ENCODE measurements around the gene TCIRG1. TPM values are rescaled to one million over a fixed set of nuclear protein-coding genes. Genes with fewer than 3 reads are reported as not detected.

TCIRG1 gene
- polyA plus RNA-seq, 1 experiment, result 26.5 TPM

DNA sequence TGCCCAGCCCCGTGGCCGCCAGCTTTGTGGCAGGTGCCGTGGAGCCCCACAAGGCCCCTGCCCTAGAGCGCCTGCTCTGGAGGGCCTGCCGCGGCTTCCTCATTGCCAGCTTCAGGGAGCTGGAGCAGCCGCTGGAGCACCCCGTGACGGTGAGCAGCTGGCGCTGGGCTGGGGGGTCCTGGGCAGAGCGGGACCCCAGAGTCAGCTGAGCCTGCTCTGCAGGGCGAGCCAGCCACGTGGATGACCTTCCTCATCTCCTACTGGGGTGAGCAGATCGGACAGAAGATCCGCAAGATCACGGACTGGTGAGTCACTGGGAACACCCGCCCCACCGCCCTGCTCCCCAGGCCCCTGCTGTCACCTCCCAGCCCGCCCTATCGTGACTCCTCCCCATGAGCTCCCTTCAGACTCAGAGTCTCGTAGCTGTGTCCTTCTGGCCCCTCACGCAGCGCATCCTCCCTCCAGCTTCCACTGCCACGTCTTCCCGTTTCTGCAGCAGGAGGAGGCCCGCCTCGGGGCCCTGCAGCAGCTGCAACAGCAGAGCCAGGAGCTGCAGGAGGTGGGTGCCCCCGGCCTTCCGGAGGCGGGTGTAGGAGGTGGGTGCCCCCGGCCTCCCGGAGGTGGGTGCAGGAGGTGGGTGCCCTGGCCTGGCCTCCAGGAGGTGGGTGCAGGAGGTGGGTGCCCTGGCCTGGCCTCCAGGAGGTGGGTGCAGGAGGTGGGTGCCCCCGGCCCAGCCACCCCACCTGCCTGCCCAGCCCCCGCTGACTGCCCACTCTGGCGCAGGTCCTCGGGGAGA, 4.7 kb downstream of the TCIRG1 start:
- H3K27ac ChIP-seq (ENCODE audit: low read depth, low read length), result peak overlapping the region; percentile 47
- POLR2A ChIA-PET, result interaction anchor here (0.8 kb wide), 1 partner anchor 21 kb away, joined by 4 read pairs; no protein-coding TSS in a partner anchor
- H3K9me3 ChIP-seq (ENCODE audit: control insufficient read depth, insufficient read depth, low read length), result no peaks in the 10 kb centered on the region; the same call in 1 of the 2 replicates
- CTCF ChIA-PET, result no interaction called here
- TF ChIP-seq, protein P1, sequence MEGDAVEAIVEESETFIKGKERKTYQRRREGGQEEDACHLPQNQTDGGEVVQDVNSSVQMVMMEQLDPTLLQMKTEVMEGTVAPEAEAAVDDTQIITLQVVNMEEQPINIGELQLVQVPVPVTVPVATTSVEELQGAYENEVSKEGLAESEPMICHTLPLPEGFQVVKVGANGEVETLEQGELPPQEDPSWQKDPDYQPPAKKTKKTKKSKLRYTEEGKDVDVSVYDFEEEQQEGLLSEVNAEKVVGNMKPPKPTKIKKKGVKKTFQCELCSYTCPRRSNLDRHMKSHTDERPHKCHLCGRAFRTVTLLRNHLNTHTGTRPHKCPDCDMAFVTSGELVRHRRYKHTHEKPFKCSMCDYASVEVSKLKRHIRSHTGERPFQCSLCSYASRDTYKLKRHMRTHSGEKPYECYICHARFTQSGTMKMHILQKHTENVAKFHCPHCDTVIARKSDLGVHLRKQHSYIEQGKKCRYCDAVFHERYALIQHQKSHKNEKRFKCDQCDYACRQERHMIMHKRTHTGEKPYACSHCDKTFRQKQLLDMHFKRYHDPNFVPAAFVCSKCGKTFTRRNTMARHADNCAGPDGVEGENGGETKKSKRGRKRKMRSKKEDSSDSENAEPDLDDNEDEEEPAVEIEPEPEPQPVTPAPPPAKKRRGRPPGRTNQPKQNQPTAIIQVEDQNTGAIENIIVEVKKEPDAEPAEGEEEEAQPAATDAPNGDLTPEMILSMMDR (IDR thresholded peaks at IDR 0.05; ENCODE audit: low read depth, low read length), result no peak
- H3K27me3 ChIP-seq (ENCODE audit: control insufficient read depth, insufficient read depth, low read length), result no peaks in the 10 kb centered on the region
- DNase-seq (ENCODE audit: low read depth, low spot score), result no peak
- no peak overlapping the region for H3K4me3 ChIP-seq (ENCODE audit: low read depth, low read length)

DNA sequence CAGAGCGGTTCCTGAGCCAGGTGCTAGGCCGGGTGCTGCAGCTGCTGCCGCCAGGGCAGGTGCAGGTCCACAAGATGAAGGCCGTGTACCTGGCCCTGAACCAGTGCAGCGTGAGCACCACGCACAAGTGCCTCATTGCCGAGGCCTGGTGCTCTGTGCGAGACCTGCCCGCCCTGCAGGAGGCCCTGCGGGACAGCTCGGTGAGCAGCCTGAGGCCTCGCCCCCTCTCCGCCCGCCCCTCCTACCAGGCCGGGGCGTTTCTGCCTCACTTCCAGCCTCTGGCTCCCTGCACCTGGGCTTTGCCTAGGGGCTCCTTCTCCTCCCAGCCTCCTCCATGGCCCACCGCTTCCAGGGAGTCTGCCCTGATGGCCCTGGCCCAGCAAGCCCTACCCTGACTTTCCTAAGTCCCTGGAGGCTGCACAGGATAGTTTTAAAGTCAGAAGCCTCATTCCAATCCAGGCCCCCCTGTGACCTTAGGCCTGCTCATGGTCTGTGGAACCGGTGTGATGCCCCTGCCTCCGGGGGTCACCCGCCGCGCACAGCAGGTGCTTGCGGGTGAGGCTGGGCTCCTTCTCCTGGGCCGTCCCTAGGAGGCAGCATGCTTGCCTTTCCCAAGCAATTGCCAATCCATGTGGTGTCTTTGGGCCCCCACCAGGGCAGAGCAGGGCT, 5.5 kb downstream of the TCIRG1 start:
- Histone ChIP-seq H3K27ac (ENCODE audit: low read depth, low read length) (no peak overlapping the region), H3K27me3 (ENCODE audit: control insufficient read depth, insufficient read depth, low read length) (no peaks in the 10 kb centered on the region), H3K9me3 (ENCODE audit: control insufficient read depth, insufficient read depth, low read length) (no peaks in the 10 kb centered on the region; the same call in 1 of the 2 replicates), H3K4me3 (ENCODE audit: low read depth, low read length) (no peak overlapping the region)
- DNase-seq (ENCODE audit: low read depth, low spot score), result no peak
- TF ChIP-seq, protein P1 (IDR thresholded peaks at IDR 0.05; ENCODE audit: low read depth, low read length), result no peak
- ChIA-PET POLR2A (interaction anchor here (0.8 kb wide), 1 partner anchor 20 kb away, joined by 4 read pairs; no protein-coding TSS in a partner anchor), CTCF (no interaction called here)

DNA sequence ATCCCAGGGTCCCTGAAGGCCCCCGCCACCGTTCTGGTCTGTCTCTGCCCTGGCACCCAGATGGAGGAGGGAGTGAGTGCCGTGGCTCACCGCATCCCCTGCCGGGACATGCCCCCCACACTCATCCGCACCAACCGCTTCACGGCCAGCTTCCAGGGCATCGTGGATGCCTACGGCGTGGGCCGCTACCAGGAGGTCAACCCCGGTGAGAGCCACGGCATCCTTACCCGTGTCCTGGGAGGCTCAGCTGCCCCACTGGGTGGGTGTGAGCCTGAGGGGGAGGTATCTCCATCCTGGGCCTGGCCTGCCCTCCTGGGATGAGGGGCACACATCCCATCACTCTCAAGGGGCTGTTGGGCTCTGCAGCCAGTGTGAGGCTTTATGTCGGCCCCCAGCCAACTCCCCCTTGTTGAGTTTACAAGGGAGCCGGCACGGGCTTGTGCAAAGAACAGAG, 6.1 kb downstream of the TCIRG1 start:
- Histone ChIP-seq H3K27me3 (ENCODE audit: control insufficient read depth, insufficient read depth, low read length) (no peaks in the 10 kb centered on the region), H3K27ac (ENCODE audit: low read depth, low read length) (no peak overlapping the region), H3K9me3 (ENCODE audit: control insufficient read depth, insufficient read depth, low read length) (no peaks in the 10 kb centered on the region; the same call in 1 of the 2 replicates), H3K4me3 (ENCODE audit: low read depth, low read length) (no peak overlapping the region)
- DNase-seq (ENCODE audit: low read depth, low spot score), result no peak
- TF ChIP-seq, protein P1 (IDR thresholded peaks at IDR 0.05; ENCODE audit: low read depth, low read length), result no peak
- CTCF ChIA-PET, result no interaction called here
- POLR2A ChIA-PET, result no interaction called here

DNA sequence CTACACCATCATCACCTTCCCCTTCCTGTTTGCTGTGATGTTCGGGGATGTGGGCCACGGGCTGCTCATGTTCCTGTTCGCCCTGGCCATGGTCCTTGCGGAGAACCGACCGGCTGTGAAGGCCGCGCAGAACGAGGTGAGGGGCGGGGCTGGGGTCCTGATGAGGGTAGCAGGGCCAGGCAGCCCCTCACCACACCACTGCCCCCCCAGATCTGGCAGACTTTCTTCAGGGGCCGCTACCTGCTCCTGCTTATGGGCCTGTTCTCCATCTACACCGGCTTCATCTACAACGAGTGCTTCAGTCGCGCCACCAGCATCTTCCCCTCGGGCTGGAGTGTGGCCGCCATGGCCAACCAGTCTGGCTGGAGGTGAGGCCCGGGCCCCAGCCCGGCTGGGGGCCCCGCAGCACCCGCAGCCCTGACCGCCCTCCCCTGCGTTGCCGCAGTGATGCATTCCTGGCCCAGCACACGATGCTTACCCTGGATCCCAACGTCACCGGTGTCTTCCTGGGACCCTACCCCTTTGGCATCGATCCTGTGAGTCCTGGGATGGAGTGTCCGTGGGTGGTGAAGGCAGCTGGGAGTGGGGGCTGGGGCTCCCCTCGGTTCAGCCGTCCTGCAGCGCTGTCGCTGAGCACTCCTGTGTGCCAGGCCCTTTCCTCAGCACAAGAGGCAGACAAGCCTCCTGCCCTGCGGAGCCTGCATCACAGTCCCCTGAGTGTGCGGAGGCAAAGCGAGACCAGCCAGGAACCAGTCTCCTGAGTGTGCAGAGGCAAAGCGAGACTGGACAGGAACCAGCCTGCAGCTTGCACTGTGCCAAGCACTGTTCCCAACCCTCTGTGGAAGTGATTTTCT, 8.8 kb downstream of the TCIRG1 start:
- no peak for DNase-seq (ENCODE audit: low read depth, low spot score)
- Histone ChIP-seq H3K27me3 (ENCODE audit: control insufficient read depth, insufficient read depth, low read length) (no peaks in the 10 kb centered on the region), H3K27ac (ENCODE audit: low read depth, low read length) (no peak overlapping the region), H3K9me3 (ENCODE audit: control insufficient read depth, insufficient read depth, low read length) (no peaks in the 10 kb centered on the region; the same call in 1 of the 2 replicates), H3K4me3 (ENCODE audit: low read depth, low read length) (no peak overlapping the region)
- ChIA-PET POLR2A (interaction anchor here (0.6 kb wide), 1 partner anchor 827 kb away, joined by 3 read pairs; no protein-coding TSS in a partner anchor), CTCF (no interaction called here)
- TF ChIP-seq, protein P1 (IDR thresholded peaks at IDR 0.05; ENCODE audit: low read depth, low read length), result no peak

Data from AG04450 (cell line).